PFSK-1 (cell line): Measurements from ENCODE around the gene RABIF.

ENCODE experiments used
- POLR2AphosphoS5 ChIP-seq: IDR thresholded peaks from 2 replicates; pipeline ENCODE4 v1.6.1; 2012; ENCODE audit warnings: low read depth, mild to moderate bottlenecking, control low read depth, low read length, moderate library complexity
- REST ChIP-seq, 2 experiments: IDR thresholded peaks; 2 replicates each; pipeline versions ENCODE4 v1.6.1 to v1.8.0; 2011 to 2012; ENCODE audit warnings: low read depth in 2 of 2, low read length in 2 of 2, control low read depth in 1 of 2, inconsistent platforms in 1 of 2, mild to moderate bottlenecking in 1 of 2, moderate library complexity in 1 of 2; ENCODE audit not compliant: insufficient read depth in 1 of 2
- SIN3A ChIP-seq: IDR thresholded peaks from 2 replicates; pipeline ENCODE4 v1.6.1; 2012; ENCODE audit warnings: mild to moderate bottlenecking, low read length, moderate library complexity, borderline replicate concordance; ENCODE audit not compliant: insufficient read depth
- TAF1 ChIP-seq: IDR thresholded peaks from 2 replicates; pipeline ENCODE4 v1.6.1; 2012; ENCODE audit warnings: low read length, control low read depth, borderline replicate concordance; ENCODE audit not compliant: insufficient read depth

DNA sequence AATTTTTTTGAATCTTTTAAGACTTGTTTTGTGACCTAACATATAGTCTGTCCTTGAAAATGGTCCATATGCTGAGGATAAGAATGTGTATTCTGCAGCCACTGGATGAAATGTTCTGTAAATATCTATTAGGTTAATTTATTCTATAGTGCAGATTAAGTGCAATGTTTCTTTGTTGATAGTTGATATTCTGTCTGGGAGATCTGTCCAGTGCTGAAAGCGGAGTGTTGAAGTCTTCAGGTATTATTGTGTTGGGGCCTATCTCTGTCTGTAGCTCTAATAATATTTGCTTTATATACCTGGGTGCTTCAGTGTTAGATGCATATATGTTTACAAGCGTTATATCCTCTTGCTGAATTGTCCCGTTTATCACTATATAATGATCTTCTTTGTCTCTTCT lies 45.8 kb upstream of the RABIF start:
- TF ChIP-seq TAF1 = no peak
- TF ChIP-seq POLR2AphosphoS5 = no peak
- TF ChIP-seq SIN3A = no peak
- TF ChIP-seq REST (IDR thresholded peaks at IDR 0.05; ENCODE audit: insufficient read depth in 1 of 2, low read depth in 2 of 2, low read length in 2 of 2) = peak; percentile 43 to 84; a peak in 3 of 4 replicates
